GM21360 (cell line): ENCODE data around the gene G6PC2.
"Not testable (repeated sequence)": the region's sequence is repeated elsewhere in the genome, so short reads cannot be mapped to it uniquely, and the experiment has no call there.

ENCODE experiments used
- ATAC-seq: cut with Tn5 transposase; IDR thresholded peaks from one replicate; pipeline ENCODE4 v1.9.1; 2021; ENCODE audit warnings: mild to moderate bottlenecking, moderate library complexity; ENCODE audit not compliant: unreplicated experiment

G6PC2 gene

DNA sequence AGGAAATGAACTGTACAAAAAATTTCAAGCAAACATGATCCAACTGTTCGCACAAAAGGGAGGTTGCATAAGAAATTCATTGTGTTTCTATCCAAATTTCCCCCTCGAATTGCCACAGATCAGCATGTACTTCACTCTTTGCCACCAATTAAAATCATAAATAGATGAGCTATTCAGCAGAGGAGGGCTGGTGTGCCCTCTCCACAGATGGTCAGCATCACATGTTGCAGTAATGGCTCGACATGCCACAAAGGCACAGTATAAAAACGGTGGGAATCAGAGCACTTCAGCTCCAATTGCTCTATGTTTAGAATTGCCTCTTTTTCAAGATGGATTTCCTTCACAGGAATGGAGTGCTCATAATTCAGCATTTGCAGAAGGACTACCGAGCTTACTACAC is at the start of gene G6PC2:
Gene G6PC2 (plus strand): TSS at position 289 of the 400 bp plus-strand sequence. CDS start 41 bp downstream, at position 330.
- no peak for ATAC-seq

DNA sequence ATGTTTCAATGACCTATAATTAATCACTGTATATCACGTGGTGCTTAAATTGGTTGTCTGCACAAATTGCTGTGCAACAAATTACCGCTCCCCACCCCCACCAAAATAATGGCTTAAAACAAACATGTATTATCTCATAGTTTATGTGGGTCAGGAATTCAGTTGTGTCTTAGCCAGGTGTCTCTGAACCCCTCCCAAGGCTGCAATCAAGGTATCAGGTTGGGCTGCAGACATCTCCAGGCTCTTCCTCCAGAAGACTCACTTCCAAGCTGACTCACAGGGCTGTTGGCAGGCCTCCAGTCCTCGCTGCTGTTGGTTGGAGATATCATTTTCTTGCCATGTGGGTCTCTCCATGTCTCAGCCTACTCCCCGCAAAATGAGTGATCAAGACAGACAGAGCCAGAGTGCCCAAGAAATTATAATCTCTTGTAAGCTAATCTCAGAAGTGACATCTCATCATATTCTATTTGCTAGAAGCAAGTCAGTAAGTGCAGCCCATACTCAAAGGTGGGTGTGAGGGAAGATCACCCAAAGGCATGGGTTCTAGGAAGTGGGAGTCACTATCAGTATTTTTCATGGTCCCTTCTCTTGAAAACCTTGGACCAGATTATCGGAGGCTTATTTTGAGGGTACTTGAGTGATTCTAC is 49.3 kb upstream of the G6PC2 start:
- no peak for ATAC-seq

- no peak for ATAC-seq
Measured at GRCh38 chr2:168852481-168852880, 48.6 kb upstream of the G6PC2 start.

DNA sequence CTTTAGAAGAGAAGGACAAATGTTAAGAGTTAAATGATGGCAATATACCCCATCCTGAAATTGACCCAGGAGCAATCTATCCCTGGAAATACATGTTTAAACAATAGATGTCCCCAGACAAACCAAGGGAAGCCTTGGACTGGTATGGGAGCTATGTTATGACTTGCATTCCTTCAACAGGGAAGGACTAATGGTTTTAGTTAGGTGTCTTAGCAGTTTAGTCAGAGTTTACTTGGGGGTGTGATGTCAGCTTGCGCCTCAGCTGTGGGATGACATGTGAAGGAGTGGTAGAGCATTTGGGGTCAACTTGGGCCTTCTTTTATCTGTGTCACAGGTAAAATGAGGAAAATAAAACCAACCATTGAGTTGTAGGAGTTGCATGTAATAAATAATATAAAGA is 47.6 kb upstream of the G6PC2 start:
- no peak for ATAC-seq

DNA sequence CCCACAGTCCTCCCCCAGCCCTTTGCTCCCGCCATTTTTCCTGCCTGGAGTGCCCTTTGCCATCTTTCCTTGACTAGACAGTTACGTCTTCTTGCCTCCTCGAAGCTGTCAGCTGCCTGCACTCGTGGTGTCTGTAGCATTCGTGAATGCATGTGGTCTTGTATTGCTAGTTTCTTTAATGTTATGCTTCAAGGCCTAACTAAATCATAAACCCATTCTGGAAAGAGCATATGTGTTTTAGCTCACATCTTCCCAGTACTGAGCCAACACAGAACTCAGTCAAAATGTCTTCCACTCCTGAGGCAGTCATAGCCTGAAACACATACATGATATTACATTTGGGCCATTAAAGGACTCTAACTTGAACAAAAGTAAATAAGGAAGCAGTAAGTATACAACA is 46.4 kb upstream of the G6PC2 start:
- no peak for ATAC-seq

GRCh38 chr2:168855601-168856000 is 45.5 kb upstream of the G6PC2 start:
- ATAC-seq: no peak

DNA sequence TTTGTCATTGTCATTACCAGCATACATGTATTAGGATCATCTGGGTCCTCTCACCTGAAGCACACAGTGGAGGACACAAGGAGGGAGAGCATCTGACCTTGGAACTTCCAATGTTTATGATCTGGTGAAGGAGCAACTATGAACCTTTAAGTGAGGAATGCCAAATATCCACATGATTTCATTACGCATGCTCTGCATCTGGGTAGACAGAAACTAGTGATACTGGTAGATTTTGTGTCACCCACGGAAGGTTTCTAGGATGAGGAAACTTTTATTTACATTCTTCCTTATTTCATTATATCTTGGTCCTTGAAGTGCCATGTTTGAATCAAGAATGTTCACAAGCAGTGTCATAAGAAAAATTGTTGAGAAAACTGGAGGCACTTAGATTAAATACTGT is 42.9 kb upstream of the G6PC2 start:
- no peak for ATAC-seq

DNA sequence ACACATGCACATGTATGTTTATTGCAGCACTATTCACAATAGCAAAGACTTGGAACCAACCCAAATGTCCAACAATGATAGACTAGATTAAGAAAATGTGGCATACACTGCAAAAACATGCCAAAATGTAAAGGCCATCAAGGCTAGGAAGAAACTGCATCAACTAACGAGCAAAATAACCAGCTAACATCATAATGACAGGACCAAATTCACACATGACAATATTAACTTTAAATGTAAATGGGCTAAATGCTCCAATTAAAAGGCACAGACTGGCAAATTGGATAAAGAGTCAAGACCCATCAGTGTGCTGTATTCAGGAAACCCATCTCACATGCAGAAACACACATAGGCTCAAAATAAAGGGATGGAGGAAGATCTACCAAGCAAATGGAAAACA is 33.9 kb upstream of the G6PC2 start:
- not testable (repeated sequence) for ATAC-seq

GRCh38 chr2:168870369-168870768 is 30.7 kb upstream of the G6PC2 start:
- ATAC-seq: not testable (repeated sequence)

- not testable (repeated sequence) for ATAC-seq
Measured at GRCh38 chr2:168870824-168871223, 30.3 kb upstream of the G6PC2 start.

DNA sequence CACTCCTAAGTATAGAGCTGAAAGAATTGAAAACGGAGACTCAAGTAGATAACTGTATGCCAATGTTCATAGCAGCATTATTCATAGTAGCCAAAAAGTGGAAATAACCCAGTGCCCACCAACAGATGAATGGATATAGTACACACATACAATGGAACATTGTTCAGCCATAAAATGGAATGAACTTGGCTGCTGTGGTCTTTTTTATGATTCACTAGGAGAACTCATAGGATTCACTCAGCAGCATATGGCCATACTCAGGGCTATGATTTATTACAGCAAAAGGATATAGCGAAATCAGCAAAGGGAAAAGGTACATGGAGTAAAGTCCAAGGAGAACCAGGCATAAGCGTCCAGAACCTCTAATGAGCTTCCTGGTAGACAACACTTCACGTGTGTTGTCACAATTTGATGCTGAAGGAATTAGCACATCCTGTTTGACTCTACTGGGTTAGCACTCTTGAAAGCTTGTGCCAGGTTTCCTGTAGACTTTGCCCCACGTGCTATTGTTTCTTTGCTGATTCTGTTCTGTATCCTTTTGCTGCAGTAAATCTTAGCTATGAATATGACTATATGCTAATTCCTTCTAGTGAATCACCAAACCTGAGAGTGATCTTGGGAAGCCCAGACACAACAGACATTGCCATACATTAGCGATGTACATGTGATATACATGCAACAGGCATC is 26.6 kb upstream of the G6PC2 start:
- no peak for ATAC-seq

GRCh38 chr2:168882163-168882562 is 18.9 kb upstream of the G6PC2 start:
- not testable (repeated sequence) for ATAC-seq

- no peak for ATAC-seq
Measured at GRCh38 chr2:168884975-168885374, 16.1 kb upstream of the G6PC2 start.

DNA sequence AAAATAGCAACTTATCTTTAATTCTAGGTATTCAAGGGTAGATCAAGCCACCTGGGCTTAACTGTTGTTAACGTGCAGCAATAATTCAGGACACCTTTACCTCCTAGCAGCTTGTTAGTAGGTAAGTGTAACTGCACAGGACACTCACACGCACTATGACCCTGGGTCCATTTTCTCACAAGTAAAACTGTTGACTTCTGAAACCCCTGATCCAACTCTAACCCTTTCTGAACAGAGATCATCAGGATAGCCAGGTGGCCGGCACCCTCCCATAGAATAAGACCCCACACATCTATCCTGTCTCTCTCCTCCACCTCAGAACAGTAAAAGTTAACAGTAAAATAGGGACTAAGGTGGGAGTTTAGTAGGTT is 11.5 kb upstream of the G6PC2 start:
- peak; percentile 3 for ATAC-seq

- ATAC-seq: peak; percentile 100
Measured at GRCh38 chr2:168890006-168890782, 10.9 kb upstream of the G6PC2 start, which contains the start of gene SPC25. TSS of gene SPC25 (minus strand) at chr2:168890430. CDS start at chr2:168889519, 911 bp downstream.

- ATAC-seq: no peak
Measured at GRCh38 chr2:168892327-168892726, 8.8 kb upstream of the G6PC2 start.

DNA sequence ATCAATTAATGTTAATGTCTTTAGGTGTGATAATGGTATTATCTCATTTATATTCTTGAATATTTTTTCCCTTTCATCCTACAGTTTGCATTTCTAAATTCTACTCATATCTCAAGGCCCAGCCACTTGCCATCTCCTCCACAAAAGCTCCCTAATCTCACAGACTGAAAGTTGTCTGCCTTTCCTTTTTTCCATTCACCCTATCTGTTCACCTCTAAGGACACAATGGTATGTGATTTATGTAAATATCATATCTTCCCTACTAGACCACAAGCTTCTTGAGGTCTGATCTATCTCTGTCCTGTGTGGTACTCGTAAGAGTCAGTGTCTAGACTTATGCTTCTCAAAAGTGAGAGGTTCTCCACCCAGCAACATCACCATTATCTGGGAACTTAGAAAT is 7.0 kb upstream of the G6PC2 start:
- no peak for ATAC-seq

- ATAC-seq: no peak
Measured at GRCh38 chr2:168894720-168895119, 6.4 kb upstream of the G6PC2 start.

DNA sequence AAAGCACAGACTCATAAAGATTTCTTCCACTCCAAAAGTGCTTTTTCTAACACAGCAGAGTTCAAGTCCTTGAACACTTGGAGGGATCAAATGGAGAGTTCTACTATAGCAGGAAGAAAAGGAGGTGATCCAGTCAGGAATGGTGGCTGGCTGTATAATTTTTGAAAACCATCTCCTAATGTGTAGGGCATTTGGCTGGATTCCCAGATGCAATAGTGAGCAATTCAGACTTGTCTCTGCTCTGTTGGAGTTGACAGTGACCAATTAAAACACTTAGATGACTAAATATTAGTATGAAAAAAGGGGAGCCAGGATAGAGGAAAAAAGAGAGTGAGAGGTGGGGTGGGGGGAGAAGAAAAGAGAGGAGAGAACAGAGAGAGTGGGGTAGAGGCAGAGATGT is 5.3 kb upstream of the G6PC2 start:
- no peak for ATAC-seq

GRCh38 chr2:168896783-168897182 is 4.3 kb upstream of the G6PC2 start:
- no peak for ATAC-seq

DNA sequence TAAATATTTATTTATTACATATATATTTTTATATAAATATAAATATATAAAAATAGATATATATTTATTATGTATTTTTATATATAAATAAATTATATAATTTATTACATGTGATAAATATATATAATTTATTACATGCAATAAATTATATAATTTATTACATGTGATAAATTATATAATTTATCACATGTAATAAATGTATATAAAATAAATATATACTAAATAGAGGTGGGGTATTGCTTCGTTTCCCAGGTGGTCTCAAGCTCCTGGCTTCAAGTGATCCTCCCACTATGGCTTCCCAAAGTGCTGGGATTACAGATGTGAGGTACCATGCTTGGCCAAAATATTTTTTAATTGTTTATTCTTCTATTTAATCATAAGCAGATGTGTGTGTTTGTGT is 3.6 kb upstream of the G6PC2 start:
- no peak for ATAC-seq

GRCh38 chr2:168903888-168904287 is 2.8 kb downstream of the G6PC2 start:
- no peak for ATAC-seq
